HepG2 (cell line): ENCODE measurements around the gene PODXL2. TPM values are rescaled to one million over a fixed set of nuclear protein-coding genes. Genes with fewer than 3 reads are reported as not detected.
A peak's percentile ranks its signal among the peaks of the same experiment; 100 is the strongest.

Source experiments
- ARNT ChIP-seq: fragments of 450-650 bp; IDR thresholded peaks from 2 replicates; pipeline ENCODE4 v1.6.1; 2017
- CHD2 ChIP-seq: IDR thresholded peaks from 2 replicates; pipeline ENCODE4 v1.6.1; 2011; ENCODE audit warnings: low read depth, low read length, improper control_type of control experiment
- CREBL2 ChIP-seq: sonication (generic); formaldehyde crosslinking; IDR thresholded peaks from 2 replicates; pipeline ENCODE4 v1.8.1; 2023; ENCODE audit warnings: missing genetic modification reagents, mild to moderate bottlenecking, borderline replicate concordance
- E2F1 ChIP-seq: sonication (generic); formaldehyde crosslinking; IDR thresholded peaks from 2 replicates; pipeline ENCODE4 v1.5.0; 2020; ENCODE audit warnings: missing genetic modification reagents
- HDAC2 ChIP-seq: sonication (generic); formaldehyde crosslinking; IDR thresholded peaks from 2 replicates; pipeline ENCODE4 v1.4.0; 2020; ENCODE audit warnings: missing genetic modification reagents
- LCORL ChIP-seq, 2 experiments: fragments of 450-650 bp in 1 of 2; sonication (generic) in 1 of 2; formaldehyde crosslinking in 1 of 2; IDR thresholded peaks; 2 replicates each; pipeline versions ENCODE4 v1.5.0 to v1.6.1; 2017 to 2020; ENCODE audit warnings: antibody characterized with exemption in 1 of 2, missing genetic modification reagents in 1 of 2
- MAFF ChIP-seq: IDR thresholded peaks from 2 replicates; pipeline ENCODE4 v1.6.1; 2011; ENCODE audit warnings: low read depth, low read length, improper control_type of control experiment
- PAWR ChIP-seq: sonication (generic); formaldehyde crosslinking; IDR thresholded peaks from 2 replicates; pipeline ENCODE4 v1.4.0; 2020; ENCODE audit warnings: missing genetic modification reagents, mild to moderate bottlenecking, borderline replicate concordance
- RBM39 ChIP-seq: fragments of 200-400 bp; formaldehyde crosslinking; IDR thresholded peaks from one replicate; pipeline ENCODE4 v1.6.1; 2018; ENCODE audit warnings: antibody characterized with exemption, mild to moderate bottlenecking, low read depth, low read length; ENCODE audit not compliant: poor library complexity, severe bottlenecking
- SRSF4 ChIP-seq: fragments of 200-400 bp; formaldehyde crosslinking; IDR thresholded peaks from one replicate; pipeline ENCODE4 v1.6.1; 2018; ENCODE audit warnings: mild to moderate bottlenecking, low read depth, low read length, moderate library complexity; ENCODE audit not compliant: poor library complexity, severe bottlenecking
- XBP1 ChIP-seq: sonication (generic); formaldehyde crosslinking; IDR thresholded peaks from 2 replicates; pipeline ENCODE4 v1.5.0; 2020; ENCODE audit warnings: missing genetic modification reagents
- ZNF124 ChIP-seq: sonication (generic); formaldehyde crosslinking; IDR thresholded peaks from 2 replicates; pipeline ENCODE4 v1.4.0; 2020; ENCODE audit warnings: missing genetic modification reagents
- ZNF331 ChIP-seq: sonication (generic); formaldehyde crosslinking; IDR thresholded peaks from 2 replicates; pipeline ENCODE4 v1.4.0; 2020; ENCODE audit warnings: missing genetic modification reagents
- ZNF530 ChIP-seq: sonication (generic); formaldehyde crosslinking; IDR thresholded peaks from 2 replicates; pipeline ENCODE4 v1.5.0; 2020; ENCODE audit warnings: low read depth, mild to moderate bottlenecking, missing genetic modification reagents
- ZNF605 ChIP-seq: sonication (generic); formaldehyde crosslinking; IDR thresholded peaks from 2 replicates; pipeline ENCODE4 v1.8.0; 2022; ENCODE audit warnings: mild to moderate bottlenecking, missing genetic modification reagents
- ZNF652 ChIP-seq: IDR thresholded peaks from 2 replicates; pipeline ENCODE4 v1.6.1; 2016; ENCODE audit warnings: low read depth, borderline replicate concordance
- ZNF7 ChIP-seq: IDR thresholded peaks from 2 replicates; pipeline ENCODE4 v1.6.1; 2016; ENCODE audit warnings: missing biosample characterization, missing genetic modification reagents
- ZNF800 ChIP-seq: sonication (generic); formaldehyde crosslinking; IDR thresholded peaks from 2 replicates; pipeline ENCODE4 v1.4.0; 2020; ENCODE audit warnings: missing genetic modification reagents
- ZSCAN12 ChIP-seq: sonication (generic); formaldehyde crosslinking; IDR thresholded peaks from 2 replicates; pipeline ENCODE4 v1.9.0; 2021; ENCODE audit warnings: mild to moderate bottlenecking, missing genetic modification reagents
- polyA plus RNA-seq, 8 experiments: library from polyadenylated mRNA; depleted of rRNA in 3 of 8; stranded (reverse) in 7 of 8; unstranded in 1 of 8; fragments of >200 nt; fragmentation: Illumina TruSeq in 4 of 8; extraction: Trizol in 4 of 8; gene quantifications; 2 replicates each; pipeline versions ENCODE4 v1.2.1 to v1.2.3, GENCODE V29; 2011 to 2016; ENCODE audit warnings: low read depth in 4 of 8, missing spikeins in 1 of 8, mixed read lengths in 1 of 8; ENCODE audit not compliant: insufficient read depth in 1 of 8
- total RNA-seq, 5 experiments: library from RNA; depleted of rRNA; stranded (reverse); fragments of >200 nt; fragmentation: Illumina TruSeq; extraction: Trizol; gene quantifications; 2 replicates each; pipeline ENCODE4 v1.2.3, GENCODE V29; 2016; ENCODE audit warnings: low read depth in 1 of 5
- TF ChIP-seq, protein P1 (sequence below): IDR thresholded peaks from 2 replicates; pipeline ENCODE4 v1.6.1; 2018; ENCODE audit warnings: missing genetic modification reagents, mild to moderate bottlenecking, missing compliant biosample characterization

PODXL2 gene
- total and polyA plus RNA-seq, 2 of the 13 experiments (the other 11 are each of a cell fraction or from before 2014, with no cell fraction given), result 20.4 to 25.1 TPM

DNA sequence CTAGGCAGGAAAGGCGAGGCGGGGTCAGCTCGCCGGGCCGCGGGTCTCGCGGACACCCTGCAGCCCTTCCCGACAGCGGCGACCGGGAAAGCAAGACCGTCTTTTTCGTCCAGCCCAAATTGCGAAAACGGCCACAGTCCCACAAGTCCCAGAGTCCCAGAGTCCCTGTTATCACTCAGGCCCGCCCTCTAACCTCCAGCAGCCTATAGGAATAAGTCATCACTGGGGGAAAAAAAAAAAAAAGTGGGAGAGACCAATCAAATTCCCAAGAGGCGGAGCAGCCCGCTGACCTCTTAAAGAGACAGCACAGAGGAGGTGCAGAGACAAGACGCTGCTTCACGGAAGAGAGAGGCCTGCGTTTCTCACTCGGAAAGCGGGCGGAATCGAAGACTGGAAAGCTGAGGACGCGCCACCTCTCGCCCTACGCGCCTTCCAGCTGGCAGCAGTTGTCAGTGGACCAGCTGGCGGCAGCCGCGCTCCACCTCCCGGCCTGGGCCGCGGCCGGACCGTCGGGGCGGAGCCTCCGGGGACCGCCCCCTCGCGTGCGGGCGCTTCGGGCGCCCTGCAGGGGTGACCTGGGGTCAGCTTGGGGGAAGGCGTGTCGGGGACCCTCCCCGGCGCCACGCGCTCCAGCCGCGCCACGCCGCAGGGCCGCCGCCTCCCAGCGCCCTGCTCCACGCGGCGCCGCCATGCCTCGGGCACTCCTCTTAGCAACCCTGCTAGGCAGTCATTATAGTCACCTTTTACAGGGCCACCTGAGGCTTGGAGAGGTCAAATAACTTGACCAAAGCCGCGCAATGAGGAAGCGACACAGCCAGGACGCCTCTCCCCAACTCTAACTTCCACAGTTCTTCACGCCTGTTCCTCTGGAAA is 38.2 kb upstream of the PODXL2 start, which contains the start of gene TPRA1 (continued):
- TF ChIP-seq E2F1 (CRISPR knock-in tag) (no peak; the same call in 1 of the 2 replicates), HDAC2 (CRISPR knock-in tag) (peak; percentile 13; the same call in 1 of the 2 replicates), ZNF530 (CRISPR knock-in tag) (no peak), ZNF124 (CRISPR knock-in tag) (no peak), CHD2 (no peak), ZNF605 (CRISPR knock-in tag) (peak; percentile 82), ZSCAN12 (0 out of 2 replicates have a peak, but pooled peaks have one; percentile 48), ZNF7 (CRISPR knock-in tag) (no peak), LCORL (IDR thresholded peaks at IDR 0.05) (no peak), LCORL (CRISPR knock-in tag; IDR thresholded peaks at IDR 0.05) (peak; percentile 23; the same call in 1 of the 2 replicates), MAFF (no peak), PAWR (no peak), XBP1 (no peak), ZNF800 (CRISPR knock-in tag) (no peak), ARNT (no peak), SRSF4 (no peak), RBM39 (peak; percentile 22), CREBL2 (0 out of 2 replicates have a peak, but pooled peaks have one; percentile 46), ZNF331 (CRISPR knock-in tag) (no peak; the same call in 1 of the 2 replicates), ZNF652 (CRISPR knock-in tag) (no peak)
- TF ChIP-seq, protein P1, sequence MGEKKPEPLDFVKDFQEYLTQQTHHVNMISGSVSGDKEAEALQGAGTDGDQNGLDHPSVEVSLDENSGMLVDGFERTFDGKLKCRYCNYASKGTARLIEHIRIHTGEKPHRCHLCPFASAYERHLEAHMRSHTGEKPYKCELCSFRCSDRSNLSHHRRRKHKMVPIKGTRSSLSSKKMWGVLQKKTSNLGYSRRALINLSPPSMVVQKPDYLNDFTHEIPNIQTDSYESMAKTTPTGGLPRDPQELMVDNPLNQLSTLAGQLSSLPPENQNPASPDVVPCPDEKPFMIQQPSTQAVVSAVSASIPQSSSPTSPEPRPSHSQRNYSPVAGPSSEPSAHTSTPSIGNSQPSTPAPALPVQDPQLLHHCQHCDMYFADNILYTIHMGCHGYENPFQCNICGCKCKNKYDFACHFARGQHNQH (CRISPR knock-in tag), result no peak
